HG02852 (cell line): ENCODE results near the gene RNF2.

Source experiments
- ATAC-seq: cut with Tn5 transposase; IDR thresholded peaks from one replicate; pipeline ENCODE4 v1.9.1; 2021; ENCODE audit warnings: mild to moderate bottlenecking, moderate library complexity; ENCODE audit not compliant: unreplicated experiment

Gene RNF2

GRCh38 chr1:185091480-185091879 lies 46.1 kb downstream of the RNF2 start:
- no peak for ATAC-seq

- ATAC-seq: no peak
Observed at GRCh38 chr1:185094761-185095160, 49.4 kb downstream of the RNF2 start.

- no peak for ATAC-seq
Observed at GRCh38 chr1:185096531-185096930, 51.2 kb downstream of the RNF2 start.

- ATAC-seq: no peak
Observed at GRCh38 chr1:185104083-185104482, 58.7 kb downstream of the RNF2 start.

- no peak for ATAC-seq
Observed at GRCh38 chr1:185105121-185105520, 59.8 kb downstream of the RNF2 start.

- no peak for ATAC-seq
Observed at GRCh38 chr1:185108321-185108720, 63.0 kb downstream of the RNF2 start.

- ATAC-seq: no peak
Observed at GRCh38 chr1:185110145-185110544, 64.8 kb downstream of the RNF2 start.

- ATAC-seq: no peak
Observed at GRCh38 chr1:185111873-185112272, 66.5 kb downstream of the RNF2 start.

- no peak for ATAC-seq
Observed at GRCh38 chr1:185112356-185112755, 67.0 kb downstream of the RNF2 start.

GRCh38 chr1:185129708-185130107 lies 84.3 kb downstream of the RNF2 start:
- ATAC-seq: no peak

- no peak for ATAC-seq
Observed at GRCh38 chr1:185132534-185132933, 87.2 kb downstream of the RNF2 start.

- ATAC-seq: no peak
Observed at GRCh38 chr1:185137896-185138545, 92.7 kb downstream of the RNF2 start.

GRCh38 chr1:185139246-185139645 lies 93.9 kb downstream of the RNF2 start:
- ATAC-seq: no peak

GRCh38 chr1:185144233-185144632 lies 98.9 kb downstream of the RNF2 start:
- ATAC-seq: no peak

GRCh38 chr1:185151215-185151614 lies 105.9 kb downstream of the RNF2 start:
- ATAC-seq: no peak
